Astrocyte (in vitro differentiated cells and primary cell): ENCODE data around the gene COBL. TPM values are rescaled to one million over a fixed set of nuclear protein-coding genes. Genes with fewer than 3 reads are reported as not detected.

Experiments
- DNase-seq: peaks from one replicate; pipeline ENCODE4 v3.0.0-alpha.2; 2010; ENCODE audit warnings: low read depth
- FAIRE-seq: peaks from 2 replicates; lab custom pipeline; 2011; peaks lifted over from hg19 to GRCh38; lab: Jason Lieb, UNC
- H2AFZ ChIP-seq: 2 replicates; pipeline ENCODE4 v1.6.0; 2012; ENCODE audit warnings: low read depth, low read length, inconsistent platforms
- H3K27ac ChIP-seq: 2 replicates; pipeline ENCODE4 v1.5.1; 2011; ENCODE audit warnings: low read depth, low read length, inconsistent platforms
- H3K27me3 ChIP-seq: 2 replicates; pipeline ENCODE4 v1.6.0; 2011; ENCODE audit warnings: low read length, inconsistent platforms; ENCODE audit not compliant: insufficient read depth
- H3K36me3 ChIP-seq: 2 replicates; pipeline ENCODE4 v1.5.1; 2011; ENCODE audit warnings: low read length, inconsistent platforms; ENCODE audit not compliant: insufficient read depth
- H3K4me1 ChIP-seq: 2 replicates; pipeline ENCODE4 v1.5.1; 2011; ENCODE audit warnings: low read length, inconsistent platforms; ENCODE audit not compliant: insufficient read depth
- H3K4me2 ChIP-seq: 2 replicates; pipeline ENCODE4 v1.6.0; 2012; ENCODE audit warnings: low read length, inconsistent platforms
- H3K4me3 ChIP-seq: 2 replicates; pipeline ENCODE4 v1.5.1; 2011; ENCODE audit warnings: low read depth, mild to moderate bottlenecking, low read length, inconsistent platforms; ENCODE audit not compliant: insufficient read depth
- H3K79me2 ChIP-seq: 2 replicates; pipeline ENCODE4 v1.6.0; 2012; ENCODE audit warnings: mild to moderate bottlenecking, low read length, inconsistent platforms; ENCODE audit not compliant: insufficient read depth
- H3K9ac ChIP-seq: 2 replicates; pipeline ENCODE4 v1.6.0; 2012; ENCODE audit warnings: mild to moderate bottlenecking, low read length, inconsistent platforms
- H3K9me3 ChIP-seq: 2 replicates; pipeline ENCODE4 v1.5.1; 2012; ENCODE audit warnings: low read depth, mild to moderate bottlenecking, low read length, inconsistent platforms; ENCODE audit not compliant: insufficient read depth
- H4K20me1 ChIP-seq: 2 replicates; pipeline ENCODE4 v1.6.0; 2012; ENCODE audit warnings: low read length, inconsistent platforms; ENCODE audit not compliant: insufficient read depth
- H3K27ac Mint-ChIP-seq: one replicate; pipeline ENCODE4 v1.8.0; 2021; ENCODE audit warnings: mild to moderate bottlenecking, mixed read lengths; ENCODE audit not compliant: unreplicated experiment
- H3K27me3 Mint-ChIP-seq: one replicate; pipeline ENCODE4 v1.8.0; 2021; ENCODE audit warnings: low read depth, mixed read lengths; ENCODE audit not compliant: unreplicated experiment
- H3K36me3 Mint-ChIP-seq: one replicate; pipeline ENCODE4 v1.8.0; 2021; ENCODE audit warnings: low read depth, mixed read lengths; ENCODE audit not compliant: unreplicated experiment
- H3K4me1 Mint-ChIP-seq: one replicate; pipeline ENCODE4 v1.8.0; 2021; ENCODE audit warnings: low read depth, mixed read lengths; ENCODE audit not compliant: unreplicated experiment
- H3K4me3 Mint-ChIP-seq: one replicate; pipeline ENCODE4 v1.8.0; 2021; ENCODE audit warnings: mild to moderate bottlenecking, moderate library complexity, mixed read lengths; ENCODE audit not compliant: unreplicated experiment
- H3K9me3 Mint-ChIP-seq: one replicate; pipeline ENCODE4 v1.8.0; 2021; ENCODE audit warnings: mild to moderate bottlenecking, mixed read lengths; ENCODE audit not compliant: unreplicated experiment
- EZH2 ChIP-seq: IDR thresholded peaks from 2 replicates; pipeline ENCODE4 v1.6.1; 2012; ENCODE audit warnings: mild to moderate bottlenecking, low read length, inconsistent platforms; ENCODE audit not compliant: insufficient read depth
- total RNA-seq: library from RNA; stranded (reverse); gene quantifications from 2 replicates; pipeline ENCODE4 v1.2.1, GENCODE V29; 2021
- TF ChIP-seq, protein P1 (sequence below): IDR thresholded peaks from 2 replicates; pipeline ENCODE4 v1.5.1; 2011; ENCODE audit warnings: low read depth, mild to moderate bottlenecking, inconsistent platforms, low read length, moderate library complexity; ENCODE audit not compliant: insufficient read depth

Gene COBL
- total RNA-seq, 1 donor from 2014 or later, result 6.4 TPM

- TF ChIP-seq, protein P1, sequence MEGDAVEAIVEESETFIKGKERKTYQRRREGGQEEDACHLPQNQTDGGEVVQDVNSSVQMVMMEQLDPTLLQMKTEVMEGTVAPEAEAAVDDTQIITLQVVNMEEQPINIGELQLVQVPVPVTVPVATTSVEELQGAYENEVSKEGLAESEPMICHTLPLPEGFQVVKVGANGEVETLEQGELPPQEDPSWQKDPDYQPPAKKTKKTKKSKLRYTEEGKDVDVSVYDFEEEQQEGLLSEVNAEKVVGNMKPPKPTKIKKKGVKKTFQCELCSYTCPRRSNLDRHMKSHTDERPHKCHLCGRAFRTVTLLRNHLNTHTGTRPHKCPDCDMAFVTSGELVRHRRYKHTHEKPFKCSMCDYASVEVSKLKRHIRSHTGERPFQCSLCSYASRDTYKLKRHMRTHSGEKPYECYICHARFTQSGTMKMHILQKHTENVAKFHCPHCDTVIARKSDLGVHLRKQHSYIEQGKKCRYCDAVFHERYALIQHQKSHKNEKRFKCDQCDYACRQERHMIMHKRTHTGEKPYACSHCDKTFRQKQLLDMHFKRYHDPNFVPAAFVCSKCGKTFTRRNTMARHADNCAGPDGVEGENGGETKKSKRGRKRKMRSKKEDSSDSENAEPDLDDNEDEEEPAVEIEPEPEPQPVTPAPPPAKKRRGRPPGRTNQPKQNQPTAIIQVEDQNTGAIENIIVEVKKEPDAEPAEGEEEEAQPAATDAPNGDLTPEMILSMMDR, result no peak
- TF ChIP-seq EZH2, result no peak
- H3K79me2 ChIP-seq, result no peaks in the 10 kb centered on the region
These were observed 66.6 kb downstream of the COBL start for GRCh38 chr7:51249991-51250390.

DNA sequence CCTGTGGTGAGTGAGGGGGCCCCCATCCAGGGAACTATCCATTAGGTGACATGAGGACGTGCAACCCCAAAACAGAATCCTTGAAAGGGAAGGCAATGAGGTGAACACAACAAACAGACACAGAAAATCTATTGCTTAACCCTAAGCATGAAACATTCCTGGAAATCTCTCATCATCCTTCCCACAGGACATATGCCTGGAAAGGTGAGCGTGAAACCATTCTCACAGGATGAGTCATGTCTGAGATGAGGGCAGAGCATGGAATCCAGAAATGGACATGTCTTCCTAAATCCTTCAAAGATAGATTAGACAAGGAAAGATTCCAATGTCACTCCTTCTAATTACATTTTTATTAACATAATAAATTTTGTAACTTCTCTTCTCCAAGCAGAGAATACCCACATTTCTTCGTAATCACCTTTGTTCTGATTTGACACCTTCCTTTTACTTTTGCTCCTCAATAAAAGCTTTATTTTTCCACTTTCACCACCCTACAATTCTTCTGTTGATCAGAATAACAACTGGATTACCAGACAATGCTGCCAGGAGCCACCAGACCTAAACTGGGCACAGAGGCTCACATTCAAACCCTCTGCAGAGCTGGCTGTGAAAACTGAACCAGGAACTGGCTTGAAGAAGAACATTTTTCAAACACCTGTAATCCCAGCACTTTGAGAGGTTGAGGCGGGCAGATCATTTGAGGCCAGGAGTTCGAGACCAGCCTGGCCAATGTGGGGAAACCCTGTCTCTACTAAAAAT is 67.2 kb downstream of the COBL start:
- no peaks in the 10 kb centered on the region for H3K36me3 Mint-ChIP-seq
- no peaks in the 10 kb centered on the region for H3K27me3 ChIP-seq
- peaks cover 3% of the 10 kb centered on the region for H3K27me3 Mint-ChIP-seq
- DNase-seq (no peak), FAIRE-seq (no peak)
- no peak for TF ChIP-seq EZH2
- TF ChIP-seq, protein P1, result no peak
- H2AFZ ChIP-seq, result no peak overlapping the region
- peaks cover 3% of the 10 kb centered on the region for H3K9me3 Mint-ChIP-seq
- no peak overlapping the region for H3K27ac Mint-ChIP-seq
- no peaks in the 10 kb centered on the region for H4K20me1 ChIP-seq
- H3K4me3 Mint-ChIP-seq, result no peak overlapping the region
- H3K4me2 ChIP-seq, result no peak overlapping the region
- no peak overlapping the region for H3K9ac ChIP-seq
- no peak overlapping the region for H3K27ac ChIP-seq
- no peaks in the 10 kb centered on the region for H3K4me1 ChIP-seq
- H3K36me3 ChIP-seq, result no peaks in the 10 kb centered on the region
- no peaks in the 10 kb centered on the region for H3K79me2 ChIP-seq
- H3K9me3 ChIP-seq, result no peaks in the 10 kb centered on the region
- H3K4me1 Mint-ChIP-seq, result peaks cover 15% of the 10 kb centered on the region
- no peak overlapping the region for H3K4me3 ChIP-seq

More at GRCh38 chr7:51249991-51250390, 66.6 kb downstream of the COBL start:
- no peaks in the 10 kb centered on the region for H3K27me3 ChIP-seq
- no peak overlapping the region for H3K27ac ChIP-seq
- Mint-ChIP-seq H3K27me3 (peaks cover 1% of the 10 kb centered on the region), H3K27ac (no peak overlapping the region), H3K4me3 (no peak overlapping the region), H3K9me3 (peaks cover 3% of the 10 kb centered on the region), H3K36me3 (no peaks in the 10 kb centered on the region), H3K4me1 (peaks cover 15% of the 10 kb centered on the region)
- H3K36me3 ChIP-seq, result no peaks in the 10 kb centered on the region
- H4K20me1 ChIP-seq, result no peaks in the 10 kb centered on the region
- no peak overlapping the region for H2AFZ ChIP-seq
- no peak for DNase-seq
- no peak overlapping the region for H3K9ac ChIP-seq
- FAIRE-seq, result no peak
- H3K4me1 ChIP-seq, result no peaks in the 10 kb centered on the region
- H3K4me2 ChIP-seq, result no peak overlapping the region
- no peaks in the 10 kb centered on the region for H3K9me3 ChIP-seq
- H3K4me3 ChIP-seq, result no peak overlapping the region
